Measurements from ENCODE around the gene MSANTD1. TPM values are rescaled to one million over a fixed set of nuclear protein-coding genes. Genes with fewer than 3 reads are reported as not detected.

Gene MSANTD1
- total RNA-seq, 1 donor from 2014 or later: 2.6 TPM

DNA sequence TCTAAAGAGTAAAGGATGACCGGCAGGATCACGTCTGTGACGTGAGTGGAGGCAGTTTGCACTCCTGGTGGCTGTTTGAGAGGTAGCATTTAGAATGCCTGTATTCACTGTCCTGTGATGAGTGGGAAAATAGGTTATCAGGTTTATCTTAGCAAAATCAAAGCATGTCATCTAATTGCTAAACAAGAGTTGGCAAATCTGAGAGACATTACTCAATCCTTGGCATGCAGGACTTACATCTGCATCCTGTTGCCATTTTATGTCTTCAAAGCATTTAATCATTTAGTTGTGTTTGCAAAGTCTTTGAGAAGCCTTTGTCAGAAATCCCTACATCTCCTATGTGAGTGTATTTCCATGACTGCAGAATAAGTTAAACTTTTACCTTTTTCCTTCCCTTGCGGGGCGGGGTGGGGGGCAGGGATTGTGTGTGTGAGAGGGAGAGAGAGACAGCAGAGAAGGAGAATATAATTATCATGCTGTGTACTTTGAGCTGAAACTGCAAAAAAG lies 41.4 kb upstream of the MSANTD1 start:
- Mint-ChIP-seq H3K4me1 (ENCODE audit: low read depth, unreplicated experiment) (peaks cover 7% of the 10 kb centered on the region), H3K9me3 (ENCODE audit: unreplicated experiment) (no peaks in the 10 kb centered on the region), H3K4me3 (ENCODE audit: unreplicated experiment) (no peak overlapping the region), H3K36me3 (ENCODE audit: unreplicated experiment) (no peaks in the 10 kb centered on the region), H3K27ac (ENCODE audit: unreplicated experiment) (no peak overlapping the region), H3K27me3 (ENCODE audit: unreplicated experiment) (no peaks in the 10 kb centered on the region)
- DNase-seq: no peak
- no peak for TF ChIP-seq CTCF (IDR thresholded peaks at IDR 0.05; ENCODE audit: partially characterized antibody, unreplicated experiment)

- peaks cover 2% of the 10 kb centered on the region for H3K4me1 Mint-ChIP-seq (ENCODE audit: low read depth, unreplicated experiment)
- no peak overlapping the region for H3K27ac Mint-ChIP-seq (ENCODE audit: unreplicated experiment)
- H3K27me3 Mint-ChIP-seq (ENCODE audit: unreplicated experiment): no peaks in the 10 kb centered on the region
- no peaks in the 10 kb centered on the region for H3K36me3 Mint-ChIP-seq (ENCODE audit: unreplicated experiment)
- TF ChIP-seq CTCF (IDR thresholded peaks at IDR 0.05; ENCODE audit: partially characterized antibody, unreplicated experiment): no peak
- no peak overlapping the region for H3K4me3 Mint-ChIP-seq (ENCODE audit: unreplicated experiment)
- no peak for DNase-seq
- peaks cover 2% of the 10 kb centered on the region for H3K9me3 Mint-ChIP-seq (ENCODE audit: unreplicated experiment)
These were observed 40.1 kb upstream of the MSANTD1 start for GRCh38 chr4:3208826-3209225.

DNA sequence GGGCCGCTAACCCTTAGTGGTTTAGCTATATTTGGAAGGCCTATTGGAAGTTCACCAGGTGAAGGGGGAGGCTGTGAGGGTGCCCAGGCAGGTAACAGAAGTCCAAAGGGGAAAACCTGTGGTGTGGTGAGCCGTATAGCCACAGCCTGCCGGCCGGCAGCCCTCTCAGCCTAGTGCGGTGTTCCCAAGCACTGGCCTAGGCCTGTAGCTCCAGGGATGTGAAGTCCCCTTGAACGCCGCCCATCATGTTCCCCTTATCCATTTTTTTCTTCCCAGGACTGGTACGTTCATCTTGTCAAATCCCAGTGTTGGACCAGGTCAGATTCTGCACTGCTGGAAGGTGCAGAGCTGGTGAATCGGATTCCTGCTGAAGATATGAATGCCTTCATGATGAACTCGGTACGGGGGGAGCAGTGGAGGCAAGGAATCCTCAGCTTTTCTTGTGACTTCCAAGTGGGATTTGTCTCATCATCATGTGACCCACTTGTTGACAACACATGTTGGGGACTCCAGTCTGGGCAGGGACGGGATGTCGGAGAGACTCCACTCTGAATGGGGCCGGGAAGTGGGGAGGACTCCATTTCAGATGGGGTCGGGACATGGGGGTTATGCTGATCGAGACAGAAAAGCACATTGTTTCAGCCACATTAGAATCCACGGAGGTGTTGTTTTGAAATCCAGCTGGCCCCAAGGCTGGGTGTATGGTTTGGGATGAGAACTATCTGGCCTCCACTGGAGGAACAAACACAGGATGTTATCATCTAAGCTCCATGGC lies 39.2 kb upstream of the MSANTD1 start:
- no peak for DNase-seq
- no peak overlapping the region for H3K27ac Mint-ChIP-seq (ENCODE audit: unreplicated experiment)
- no peaks in the 10 kb centered on the region for H3K4me1 Mint-ChIP-seq (ENCODE audit: low read depth, unreplicated experiment)
- TF ChIP-seq CTCF (IDR thresholded peaks at IDR 0.05; ENCODE audit: partially characterized antibody, unreplicated experiment): no peak
- no peak overlapping the region for H3K4me3 Mint-ChIP-seq (ENCODE audit: unreplicated experiment)
- H3K27me3 Mint-ChIP-seq (ENCODE audit: unreplicated experiment): no peaks in the 10 kb centered on the region
- no peaks in the 10 kb centered on the region for H3K36me3 Mint-ChIP-seq (ENCODE audit: unreplicated experiment)
- H3K9me3 Mint-ChIP-seq (ENCODE audit: unreplicated experiment): peaks cover 2% of the 10 kb centered on the region

GRCh38 chr4:3210467-3210866 lies 38.5 kb upstream of the MSANTD1 start:
- Mint-ChIP-seq H3K27ac (ENCODE audit: unreplicated experiment) (no peak overlapping the region), H3K4me3 (ENCODE audit: unreplicated experiment) (no peak overlapping the region), H3K9me3 (ENCODE audit: unreplicated experiment) (peaks cover 2% of the 10 kb centered on the region), H3K4me1 (ENCODE audit: low read depth, unreplicated experiment) (no peaks in the 10 kb centered on the region), H3K27me3 (ENCODE audit: unreplicated experiment) (no peaks in the 10 kb centered on the region), H3K36me3 (ENCODE audit: unreplicated experiment) (no peaks in the 10 kb centered on the region)
- DNase-seq: no peak
- TF ChIP-seq CTCF (IDR thresholded peaks at IDR 0.05; ENCODE audit: partially characterized antibody, unreplicated experiment): no peak

DNA sequence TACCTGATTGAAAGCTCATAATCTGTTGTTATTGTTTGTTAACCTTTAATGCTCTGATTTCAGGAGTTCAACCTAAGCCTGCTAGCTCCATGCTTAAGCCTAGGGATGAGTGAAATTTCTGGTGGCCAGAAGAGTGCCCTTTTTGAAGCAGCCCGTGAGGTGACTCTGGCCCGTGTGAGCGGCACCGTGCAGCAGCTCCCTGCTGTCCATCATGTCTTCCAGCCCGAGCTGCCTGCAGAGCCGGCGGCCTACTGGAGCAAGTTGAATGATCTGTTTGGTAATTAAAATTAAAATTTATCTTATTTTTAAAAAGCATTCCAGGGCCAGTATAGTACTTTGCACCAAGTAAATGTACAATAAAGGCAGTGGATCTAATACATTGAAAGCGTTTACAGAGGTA lies 37.1 kb upstream of the MSANTD1 start:
- TF ChIP-seq CTCF (IDR thresholded peaks at IDR 0.05; ENCODE audit: partially characterized antibody, unreplicated experiment): no peak
- Mint-ChIP-seq H3K27ac (ENCODE audit: unreplicated experiment) (no peak overlapping the region), H3K27me3 (ENCODE audit: unreplicated experiment) (no peaks in the 10 kb centered on the region), H3K4me1 (ENCODE audit: low read depth, unreplicated experiment) (no peaks in the 10 kb centered on the region), H3K4me3 (ENCODE audit: unreplicated experiment) (no peak overlapping the region), H3K9me3 (ENCODE audit: unreplicated experiment) (peaks cover 2% of the 10 kb centered on the region), H3K36me3 (ENCODE audit: unreplicated experiment) (no peaks in the 10 kb centered on the region)
- DNase-seq: no peak
